H1 (cell line): ENCODE measurements around the gene MANBA. TPM values are rescaled to one million over a fixed set of nuclear protein-coding genes. Genes with fewer than 3 reads are reported as not detected.

Experiments used
- CTCF ChIA-PET: fragments of 300-600 bp; sonication (Branson Sonifier 250); formaldehyde crosslinking; loops from one replicate; lab custom pipeline; 2021; ENCODE audit not compliant: partially characterized antibody; lab: Charles Lee
- POLR2A ChIA-PET: fragments of 300-600 bp; sonication (Branson Sonifier 250); formaldehyde crosslinking; loops from one replicate; lab custom pipeline; 2021; ENCODE audit warnings: inconsistent platforms; ENCODE audit not compliant: partially characterized antibody; lab: Charles Lee
- DNase-seq, 2 experiments: peaks; one replicate each; pipeline versions ENCODE4 v3.0.0 to v3.0.0-alpha.2; 2010 to 2022; ENCODE audit warnings: low spot score in 2 of 2, low read depth in 1 of 2, mixed read lengths in 1 of 2
- FAIRE-seq: peaks from 2 replicates; lab custom pipeline; 2011; peaks lifted over from hg19 to GRCh38; lab: Jason Lieb, UNC
- H2AFZ ChIP-seq: 2 replicates; pipeline ENCODE4 v1.8.1; 2012; ENCODE audit warnings: low read length, inconsistent platforms
- H2AK5ac ChIP-seq: 2 replicates; pipeline ENCODE4 v1.6.1; 2013; ENCODE audit warnings: low read depth, low read length
- H2BK120ac ChIP-seq: replicated peaks from 2 replicates; pipeline ENCODE3; 2013; ENCODE audit warnings: low read depth, low read length, inconsistent platforms
- H2BK12ac ChIP-seq: 2 replicates; pipeline ENCODE4 v1.6.1; 2013; ENCODE audit warnings: low read depth, low read length
- H2BK15ac ChIP-seq: 2 replicates; pipeline ENCODE4 v1.6.1; 2013; ENCODE audit warnings: low read length
- H2BK20ac ChIP-seq: 2 replicates; pipeline ENCODE4 v1.6.1; 2013; ENCODE audit warnings: low read length
- H2BK5ac ChIP-seq: 2 replicates; pipeline ENCODE4 v1.6.1; 2013; ENCODE audit warnings: low read depth, low read length
- H3K14ac ChIP-seq: 2 replicates; pipeline ENCODE4 v1.6.1; 2013; ENCODE audit warnings: inconsistent platforms; ENCODE audit not compliant: insufficient read length
- H3K18ac ChIP-seq: 2 replicates; pipeline ENCODE4 v1.6.1; 2013; ENCODE audit warnings: low read length; ENCODE audit errors: extremely low read depth
- H3K23ac ChIP-seq: 2 replicates; pipeline ENCODE4 v1.6.1; 2013; ENCODE audit warnings: inconsistent platforms; ENCODE audit not compliant: insufficient read length
- H3K23me2 ChIP-seq: 2 replicates; pipeline ENCODE4 v1.6.1; 2013; ENCODE audit warnings: low read depth, low read length
- H3K27ac ChIP-seq: 2 replicates; pipeline ENCODE4 v1.6.1; 2011; ENCODE audit warnings: low read depth, low read length, inconsistent platforms
- H3K27me3 ChIP-seq, 4 experiments: replicated peaks in 1 of 4; 1 replicate in 1 of 4; 2 replicates in 3 of 4; pipeline versions ENCODE4 v1.6.1 to v1.8.1; 2011 to 2013; ENCODE audit warnings: low read length in 3 of 4, mild to moderate bottlenecking in 3 of 4, inconsistent platforms in 2 of 4, mixed read lengths in 2 of 4, moderate library complexity in 1 of 4; ENCODE audit not compliant: control insufficient read depth in 3 of 4, insufficient read depth in 3 of 4; ENCODE audit errors: extremely low read depth in 1 of 4
- H3K36me3 ChIP-seq, 4 experiments: 2 replicates each; pipeline versions ENCODE4 v1.6.1 to v1.8.1; 2011 to 2013; ENCODE audit warnings: mild to moderate bottlenecking in 4 of 4, low read length in 3 of 4, moderate library complexity in 2 of 4, control low read depth in 1 of 4, inconsistent platforms in 1 of 4; ENCODE audit not compliant: insufficient read depth in 4 of 4, control insufficient read depth in 2 of 4
- H3K4ac ChIP-seq: replicated peaks from 2 replicates; pipeline ENCODE3; 2013; ENCODE audit warnings: low read length, low read depth, mixed read lengths, inconsistent platforms; ENCODE audit not compliant: insufficient read length
- H3K4me1 ChIP-seq, 4 experiments: replicated peaks in 1 of 4; 1 replicate in 1 of 4; 2 replicates in 3 of 4; pipeline versions ENCODE4 v1.6.1 to v1.8.1; 2011 to 2013; ENCODE audit warnings: low read length in 3 of 4, inconsistent platforms in 2 of 4, mixed read lengths in 1 of 4; ENCODE audit not compliant: insufficient read depth in 4 of 4, control insufficient read depth in 3 of 4
- H3K4me2 ChIP-seq, 2 experiments: 2 replicates each; pipeline versions ENCODE4 v1.6.1 to v1.8.1; 2011 to 2013; ENCODE audit warnings: low read depth in 2 of 2, low read length in 2 of 2, control low read depth in 1 of 2, inconsistent platforms in 1 of 2, mild to moderate bottlenecking in 1 of 2; ENCODE audit not compliant: insufficient read depth in 1 of 2
- H3K4me3 ChIP-seq, 4 experiments: fragments of 200-600, 300-600 bp in 1 of 4; sonication (generic), shearing (Covaris generic), sonication (Bioruptor Twin) in 1 of 4; 2 replicates each; pipeline versions ENCODE4 v1.5.1 to v1.8.1; 2011 to 2016; ENCODE audit warnings: low read length in 4 of 4, low read depth in 3 of 4, control low read depth in 2 of 4, inconsistent platforms in 2 of 4, mild to moderate bottlenecking in 2 of 4, mixed read lengths in 1 of 4, moderate library complexity in 1 of 4; ENCODE audit not compliant: insufficient read depth in 2 of 4; ENCODE audit errors: extremely low read depth in 1 of 4
- H3K56ac ChIP-seq: replicated peaks from 2 replicates; pipeline ENCODE3; 2013; ENCODE audit warnings: low read depth, mild to moderate bottlenecking, mixed read lengths, low read length, inconsistent platforms; ENCODE audit not compliant: insufficient read length
- H3K79me1 ChIP-seq: 2 replicates; pipeline ENCODE4 v1.6.1; 2013; ENCODE audit warnings: low read depth, low read length, control low read depth
- H3K79me2 ChIP-seq, 2 experiments: 2 replicates each; pipeline versions ENCODE4 v1.6.1 to v1.8.1; 2012 to 2013; ENCODE audit warnings: low read length in 2 of 2, mild to moderate bottlenecking in 2 of 2, inconsistent platforms in 1 of 2; ENCODE audit not compliant: insufficient read depth in 2 of 2, control insufficient read depth in 1 of 2
- H3K9ac ChIP-seq, 4 experiments: replicated peaks in 1 of 4; 1 replicate in 1 of 4; 2 replicates in 3 of 4; pipeline versions ENCODE4 v1.6.1 to v1.8.1; 2011 to 2013; ENCODE audit warnings: low read depth in 3 of 4, low read length in 3 of 4, control low read depth in 2 of 4, mild to moderate bottlenecking in 2 of 4, moderate library complexity in 2 of 4, inconsistent platforms in 1 of 4; ENCODE audit errors: extremely low read depth in 1 of 4
- H3K9me3 ChIP-seq, 2 experiments: 2 replicates each; pipeline versions ENCODE4 v1.6.1 to v1.8.1; 2012 to 2013; ENCODE audit warnings: mild to moderate bottlenecking in 2 of 2, moderate library complexity in 2 of 2, control low read depth in 1 of 2, inconsistent platforms in 1 of 2, low read depth in 1 of 2, low read length in 1 of 2, mixed read lengths in 1 of 2; ENCODE audit not compliant: insufficient read depth in 2 of 2
- H4K20me1 ChIP-seq, 2 experiments: replicated peaks in 1 of 2; 2 replicates each; pipeline versions ENCODE3 to v1.8.1; 2011 to 2013; ENCODE audit warnings: inconsistent platforms in 2 of 2, low read length in 2 of 2, mild to moderate bottlenecking in 1 of 2; ENCODE audit not compliant: insufficient read depth in 2 of 2, control insufficient read depth in 1 of 2
- H4K5ac ChIP-seq: 2 replicates; pipeline ENCODE4 v1.6.1; 2013; ENCODE audit warnings: low read length, low read depth, mixed read lengths, inconsistent platforms; ENCODE audit not compliant: insufficient read length
- H4K8ac ChIP-seq: 2 replicates; pipeline ENCODE4 v1.8.0; 2013; ENCODE audit warnings: mild to moderate bottlenecking, moderate library complexity, low read length, inconsistent platforms; ENCODE audit not compliant: insufficient read depth; ENCODE audit errors: extremely low read depth
- H4K91ac ChIP-seq: replicated peaks from 2 replicates; pipeline ENCODE3; 2013; ENCODE audit warnings: low read length, mixed read lengths, inconsistent platforms; ENCODE audit not compliant: insufficient read length
- ATF2 ChIP-seq: IDR thresholded peaks from 2 replicates; pipeline ENCODE4 v1.6.1; 2012; ENCODE audit warnings: low read length, inconsistent platforms
- E2F6 ChIP-seq: IDR thresholded peaks from 2 replicates; pipeline ENCODE4 v1.6.1; 2012; ENCODE audit warnings: inconsistent platforms
- HDAC2 ChIP-seq, 2 experiments: fragments of 300-600 bp in 1 of 2; sonication (generic) in 1 of 2; IDR thresholded peaks; 2 replicates each; pipeline ENCODE4 v1.6.1; 2011 to 2012; ENCODE audit warnings: low read depth in 2 of 2, low read length in 2 of 2, mild to moderate bottlenecking in 2 of 2, moderate library complexity in 2 of 2, borderline replicate concordance in 1 of 2, inconsistent platforms in 1 of 2
- KDM1A ChIP-seq: fragments of 200-600, 300-600 bp; sonication (generic); IDR thresholded peaks from 2 replicates; pipeline ENCODE4 v1.7.1; 2016; ENCODE audit warnings: mild to moderate bottlenecking, low read length, borderline replicate concordance
- KDM4A ChIP-seq: IDR thresholded peaks from one replicate; pipeline ENCODE4 v1.7.1; 2012; ENCODE audit warnings: low read depth, mild to moderate bottlenecking, moderate library complexity, low read length, inconsistent platforms; ENCODE audit not compliant: severe bottlenecking
- MAX ChIP-seq: IDR thresholded peaks from 2 replicates; pipeline ENCODE4 v1.6.1; 2012; ENCODE audit warnings: inconsistent platforms
- RAD21 ChIP-seq, 2 experiments: IDR thresholded peaks in 1 of 2; conservative IDR thresholded peaks in 1 of 2; 2 replicates each; pipeline ENCODE4 v1.6.1; 2011; ENCODE audit warnings: low read depth in 2 of 2, low read length in 2 of 2, improper control_type of control experiment in 1 of 2, inconsistent platforms in 1 of 2, mild to moderate bottlenecking in 1 of 2, moderate library complexity in 1 of 2
- SAP30 ChIP-seq: fragments of 300-600 bp; sonication (generic); IDR thresholded peaks from 2 replicates; pipeline ENCODE4 v1.7.1; 2012; ENCODE audit warnings: low read length, moderate library complexity, mild to moderate bottlenecking, inconsistent platforms; ENCODE audit not compliant: insufficient read depth, insufficient replicate concordance
- SIN3A ChIP-seq, 2 experiments: IDR thresholded peaks in 1 of 2; conservative IDR thresholded peaks in 1 of 2; 2 replicates each; pipeline ENCODE4 v1.6.1; 2011 to 2012; ENCODE audit warnings: low read length in 2 of 2, improper control_type of control experiment in 1 of 2, low read depth in 1 of 2, mild to moderate bottlenecking in 1 of 2
- ZNF274 ChIP-seq: IDR thresholded peaks from 2 replicates; pipeline ENCODE4 v1.7.0; 2012; ENCODE audit warnings: low read length, borderline replicate concordance; ENCODE audit errors: extremely low read depth
- WGBS, 2 experiments: shearing (Covaris generic) in 1 of 2; methylation state at CpG; one replicate each; pipeline versions ENCODE4 v1.1.6 to v1.1.7; 2013 to 2015; ENCODE audit warnings: low lambda C conversion rate in 2 of 2, mixed read lengths in 2 of 2, inconsistent platforms in 1 of 2, low coverage in 1 of 2, missing lambda C conversion rate in 1 of 2; ENCODE audit not compliant: insufficient replicate concordance in 2 of 2, insufficient coverage in 1 of 2, insufficient read length in 1 of 2; ENCODE audit errors: extremely low coverage in 1 of 2, missing lambda C conversion rate in 1 of 2; 5-methylcytosine and 5-hydroxymethylcytosine counted together
- polyA plus RNA-seq, 7 experiments: library from polyadenylated mRNA; depleted of rRNA in 3 of 7; stranded (reverse) in 5 of 7; unstranded in 2 of 7; fragments of >200 nt in 5 of 7; fragments of 200-250 nt in 2 of 7; gene quantifications; 1 replicate in 5 of 7; 2 replicates in 1 of 7; 4 replicates in 1 of 7; pipeline versions ENCODE4 v1.2.1 to v1.2.3, GENCODE V29; 2011 to 2013; ENCODE audit warnings: missing spikeins in 2 of 7, mixed read lengths in 2 of 7
- total RNA-seq: library from RNA; stranded (reverse); fragmentation: NEBNext Ultra II Directional; extraction: Animal tissue kit (Norgen Biotek cat#: 25700); gene quantifications from 2 replicates; pipeline ENCODE4 v1.2.1, GENCODE V29; 2021

Gene MANBA
- total and polyA plus RNA-seq, 2 of the 8 experiments (the other 6 are each of a cell fraction or from before 2014, with no cell fraction given): 22.9 to 27.8 TPM

- Histone ChIP-seq H2BK5ac (no peak overlapping the region), H2BK20ac (no peak overlapping the region), H3K23ac (no peak overlapping the region), H2BK12ac (no peak overlapping the region), H3K36me3 (peaks cover 0 to 5% (median 2%) of the 10 kb centered on the region in 4 experiments; a peak in 2 of 8 replicates), H3K27ac (no peak overlapping the region), H3K56ac (no peak overlapping the region), H3K18ac (no peak overlapping the region), H2AFZ (no peak overlapping the region), H3K4ac (peak overlapping the region; percentile 49), H4K20me1 (no peaks in the 10 kb centered on the region), H4K5ac (no peak overlapping the region), H3K23me2 (no peaks in the 10 kb centered on the region), H3K14ac (no peak overlapping the region), H3K4me1 (no peaks in the 10 kb centered on the region), H3K4me3 (no peak overlapping the region), H4K91ac (no peak overlapping the region), H3K27me3 (no peaks in the 10 kb centered on the region), H2BK15ac (no peak overlapping the region), H3K9me3 (0 out of 4 replicates have a peak, but pooled peaks cover 0 to 3% of the 10 kb centered on the region in 2 experiments), H2AK5ac (no peak overlapping the region), H4K8ac (no peak overlapping the region), H3K79me2 (no peaks in the 10 kb centered on the region), H3K79me1 (no peaks in the 10 kb centered on the region), H3K9ac (no peak overlapping the region), H2BK120ac (no peak overlapping the region), H3K4me2 (no peak overlapping the region)
- FAIRE-seq (no peak), DNase-seq (no peak)
- CTCF ChIA-PET: no interaction called here
- 90% methylated on average over 2 of the region's 2 CpGs; no CpG with 5 or more reads in 1 of the 2 experiments for WGBS, 2 experiments
- TF ChIP-seq MAX: no peak
- no peak for TF ChIP-seq E2F6
- no peak for TF ChIP-seq ATF2
- no peak for TF ChIP-seq RAD21 (IDR thresholded peaks at IDR 0.05 in 1 of 2, conservative IDR thresholded peaks at IDR 0.05 in 1 of 2; ENCODE audit: low read depth in 2 of 2, low read length in 2 of 2)
- no peak for TF ChIP-seq SAP30
- no peak for TF ChIP-seq KDM4A
- no peak for TF ChIP-seq ZNF274
- no peak for TF ChIP-seq HDAC2 (IDR thresholded peaks at IDR 0.05; ENCODE audit: borderline replicate concordance in 1 of 2, low read depth in 2 of 2, low read length in 2 of 2)
- TF ChIP-seq KDM1A: no peak
- TF ChIP-seq SIN3A (conservative IDR thresholded peaks at IDR 0.05 in 1 of 2, IDR thresholded peaks at IDR 0.05 in 1 of 2; ENCODE audit: low read depth in 1 of 2, low read length in 2 of 2): no peak
- POLR2A ChIA-PET: no interaction called here
These were observed 82.7 kb downstream of the MANBA start for GRCh38 chr4:102678107-102678506.
